IMR-90 (cell line): ENCODE results near the gene GNB1L. TPM values are rescaled to one million over a fixed set of nuclear protein-coding genes. Genes with fewer than 3 reads are reported as not detected.

Experiments
- ATAC-seq: fragments of 200-7000 bp; cut with Tn5 transposase; 2 replicates; pipeline ENCODE4 v1.9.1; 2020; ENCODE audit warnings: low read depth, mild to moderate bottlenecking, moderate library complexity
- BruUV-seq: library from RNA; stranded (reverse); fragments of 400-500 nt; replicated peaks from 2 replicates; lab custom pipeline; 2021; lab: Mats Ljungman, UMichigan
- CTCF ChIA-PET: fragments of 300-600 bp; formaldehyde crosslinking; extraction: SDS; loops from one replicate; lab custom pipeline; 2021; ENCODE audit warnings: antibody characterized with exemption; lab: Yijun Ruan, JAX
- POLR2A ChIA-PET: fragments of 300-600 bp; sonication (Branson Sonifier 250); formaldehyde crosslinking; loops from one replicate; lab custom pipeline; 2022; ENCODE audit warnings: antibody characterized with exemption; ENCODE audit not compliant: unreplicated experiment; lab: Charles Lee
- DNase-seq: peaks from one replicate; pipeline ENCODE4 v3.0.0; 2013
- H2AFZ ChIP-seq: replicated peaks from 2 replicates; pipeline ENCODE3; 2013; ENCODE audit warnings: low read length, mild to moderate bottlenecking; ENCODE audit not compliant: poor library complexity
- H2AK5ac ChIP-seq: 2 replicates; pipeline ENCODE4 v1.6.1; 2013; ENCODE audit warnings: low read depth, low read length, inconsistent platforms
- H2AK9ac ChIP-seq: replicated peaks from 2 replicates; pipeline ENCODE3; 2013; ENCODE audit warnings: mild to moderate bottlenecking, low read depth, low read length, moderate library complexity; ENCODE audit not compliant: poor library complexity
- H2BK120ac ChIP-seq: 2 replicates; pipeline ENCODE4 v1.6.1; 2013; ENCODE audit warnings: low read depth, low read length, inconsistent platforms
- H2BK15ac ChIP-seq: 3 replicates; pipeline ENCODE4 v1.6.1; 2013; ENCODE audit warnings: low read depth, low read length, inconsistent platforms
- H2BK20ac ChIP-seq: 2 replicates; pipeline ENCODE4 v1.6.1; 2013; ENCODE audit warnings: low read depth, mild to moderate bottlenecking, inconsistent platforms, low read length, moderate library complexity
- H2BK5ac ChIP-seq: 2 replicates; pipeline ENCODE4 v1.6.1; 2013; ENCODE audit warnings: mild to moderate bottlenecking, low read depth, low read length, inconsistent platforms; ENCODE audit not compliant: poor library complexity, severe bottlenecking
- H3K14ac ChIP-seq: replicated peaks from 2 replicates; pipeline ENCODE4 v1.6.1; 2013; ENCODE audit warnings: low read depth, low read length, inconsistent platforms
- H3K18ac ChIP-seq: 2 replicates; pipeline ENCODE4 v1.6.1; 2013; ENCODE audit warnings: low read depth, low read length, control low read depth
- H3K23ac ChIP-seq: 2 replicates; pipeline ENCODE4 v1.6.1; 2013; ENCODE audit warnings: low read depth, low read length, inconsistent platforms
- H3K27ac ChIP-seq: 2 replicates; pipeline ENCODE4 v1.5.1; 2013; ENCODE audit warnings: mild to moderate bottlenecking, control low read depth, low read length; ENCODE audit not compliant: insufficient read depth
- H3K27me3 ChIP-seq: 2 replicates; pipeline ENCODE4 v1.6.1; 2013; ENCODE audit warnings: low read length; ENCODE audit not compliant: control insufficient read depth, insufficient read depth
- H3K36me3 ChIP-seq: 2 replicates; pipeline ENCODE4 v1.6.1; 2013; ENCODE audit warnings: low read length, mixed read lengths; ENCODE audit not compliant: control insufficient read depth, insufficient read depth
- H3K4ac ChIP-seq: 2 replicates; pipeline ENCODE4 v1.6.1; 2013; ENCODE audit warnings: low read depth, low read length, inconsistent platforms
- H3K4me1 ChIP-seq: 2 replicates; pipeline ENCODE4 v1.6.1; 2013; ENCODE audit warnings: low read length, mixed read lengths; ENCODE audit not compliant: control insufficient read depth, insufficient read depth
- H3K4me2 ChIP-seq: 2 replicates; pipeline ENCODE4 v1.6.1; 2013; ENCODE audit warnings: low read depth, mild to moderate bottlenecking, control low read depth, low read length, moderate library complexity
- H3K4me3 ChIP-seq: 2 replicates; pipeline ENCODE4 v1.5.1; 2013; ENCODE audit warnings: low read depth, mild to moderate bottlenecking, control low read depth, low read length, moderate library complexity; ENCODE audit not compliant: insufficient read depth
- H3K56ac ChIP-seq: 2 replicates; pipeline ENCODE4 v1.6.1; 2013; ENCODE audit warnings: low read length, inconsistent platforms; ENCODE audit not compliant: insufficient read depth; ENCODE audit errors: extremely low read depth
- H3K79me1 ChIP-seq, 2 experiments: 2 replicates each; pipeline ENCODE4 v1.6.1; 2013; ENCODE audit warnings: low read length in 2 of 2, inconsistent platforms in 1 of 2, low read depth in 1 of 2
- H3K9ac ChIP-seq: 2 replicates; pipeline ENCODE4 v1.6.1; 2013; ENCODE audit warnings: low read depth, low read length, control low read depth
- H3K9me1 ChIP-seq: 2 replicates; pipeline ENCODE4 v1.6.1; 2013; ENCODE audit warnings: low read length, inconsistent platforms; ENCODE audit not compliant: insufficient read depth
- H3K9me3 ChIP-seq: 2 replicates; pipeline ENCODE4 v1.6.1; 2013; ENCODE audit warnings: low read length; ENCODE audit not compliant: control insufficient read depth, insufficient read depth
- H4K20me1 ChIP-seq: 2 replicates; pipeline ENCODE4 v1.6.1; 2013; ENCODE audit warnings: low read length, inconsistent platforms; ENCODE audit not compliant: insufficient read depth
- H4K5ac ChIP-seq: 2 replicates; pipeline ENCODE4 v1.6.1; 2013; ENCODE audit warnings: mild to moderate bottlenecking, low read depth, low read length, control low read depth
- H4K8ac ChIP-seq, 2 experiments: 2 replicates each; pipeline ENCODE4 v1.6.1; 2013; ENCODE audit warnings: low read depth in 2 of 2, low read length in 2 of 2, control low read depth in 1 of 2, inconsistent platforms in 1 of 2
- H4K91ac ChIP-seq: 2 replicates; pipeline ENCODE4 v1.6.1; 2013; ENCODE audit warnings: low read depth, low read length, inconsistent platforms; ENCODE audit not compliant: insufficient read depth
- CEBPB ChIP-seq: IDR thresholded peaks from 2 replicates; pipeline ENCODE4 v1.6.1; 2012; ENCODE audit warnings: low read depth, low read length, improper control_type of control experiment
- FOS ChIP-seq: fragments of 150-350 bp; IDR thresholded peaks from 2 replicates; pipeline ENCODE4 v1.6.1; 2016; ENCODE audit warnings: low read depth, low read length
- MXI1 ChIP-seq: IDR thresholded peaks from 2 replicates; pipeline ENCODE4 v1.6.1; 2012; ENCODE audit warnings: low read depth, mild to moderate bottlenecking, low read length, moderate library complexity, borderline replicate concordance
- NFE2L2 ChIP-seq: fragments of 150-350 bp; IDR thresholded peaks from 2 replicates; pipeline ENCODE4 v1.6.1; 2016; ENCODE audit warnings: low read depth, mild to moderate bottlenecking, low read length
- POLR2A ChIP-seq: IDR thresholded peaks from 2 replicates; pipeline ENCODE4 v1.6.1; 2012; ENCODE audit warnings: mild to moderate bottlenecking, low read depth, low read length
- RAD21 ChIP-seq: IDR thresholded peaks from 2 replicates; pipeline ENCODE4 v1.6.1; 2012; ENCODE audit warnings: low read length, improper control_type of control experiment
- RCOR1 ChIP-seq: IDR thresholded peaks from 2 replicates; pipeline ENCODE4 v1.6.1; 2012; ENCODE audit warnings: mild to moderate bottlenecking, low read length, improper control_type of control experiment; ENCODE audit not compliant: insufficient replicate concordance
- SMC3 ChIP-seq: fragments of 150-350 bp; IDR thresholded peaks from 2 replicates; pipeline ENCODE4 v1.6.1; 2016; ENCODE audit warnings: low read depth, mild to moderate bottlenecking, antibody characterized with exemption, low read length, moderate library complexity
- WGBS, 2 experiments: methylation state at CpG; one replicate each; pipeline versions ENCODE4 v1.1.5 to v1.1.7; 2013; ENCODE audit warnings: missing lambda C conversion rate in 2 of 2; ENCODE audit not compliant: insufficient read length in 1 of 2; ENCODE audit errors: extremely low coverage in 2 of 2; 5-methylcytosine and 5-hydroxymethylcytosine counted together
- dilution Hi-C: fragments of 300-500 bp; cut with HindIII; formaldehyde crosslinking; loops from one replicate; pipeline ENCODE4 v1.14.3; 2018; ENCODE audit warnings: low sequenced_read_pairs; ENCODE audit not compliant: unreplicated experiment
- in situ Hi-C: fragments of 300-500 bp; cut with MboI; formaldehyde crosslinking; loops from 3 replicates; pipeline ENCODE4 v1.14.3; 2019; ENCODE audit warnings: low sequenced_read_pairs, inconsistent platforms, mixed read lengths
- intact Hi-C: fragments of 100-400 bp; cut with micrococcal nuclease; formaldehyde crosslinking; loops from 2 replicates; pipeline ENCODE4 v1.10.0; 2022
- polyA plus RNA-seq, 3 experiments: library from polyadenylated mRNA; depleted of rRNA; stranded (reverse); fragments of >200 nt; gene quantifications; 2 replicates each; pipeline ENCODE4 v1.2.3, GENCODE V29; 2012; ENCODE audit warnings: low replicate concordance in 1 of 3
- total RNA-seq: library from RNA; depleted of rRNA; stranded (reverse); fragments of >200 nt; gene quantifications from 2 replicates; pipeline ENCODE4 v1.2.3, GENCODE V29; 2012

Gene GNB1L
- total and polyA plus RNA-seq, 2 of the 4 experiments (the other 2 are of a cell fraction) = 2.5 to 4.4 TPM

DNA sequence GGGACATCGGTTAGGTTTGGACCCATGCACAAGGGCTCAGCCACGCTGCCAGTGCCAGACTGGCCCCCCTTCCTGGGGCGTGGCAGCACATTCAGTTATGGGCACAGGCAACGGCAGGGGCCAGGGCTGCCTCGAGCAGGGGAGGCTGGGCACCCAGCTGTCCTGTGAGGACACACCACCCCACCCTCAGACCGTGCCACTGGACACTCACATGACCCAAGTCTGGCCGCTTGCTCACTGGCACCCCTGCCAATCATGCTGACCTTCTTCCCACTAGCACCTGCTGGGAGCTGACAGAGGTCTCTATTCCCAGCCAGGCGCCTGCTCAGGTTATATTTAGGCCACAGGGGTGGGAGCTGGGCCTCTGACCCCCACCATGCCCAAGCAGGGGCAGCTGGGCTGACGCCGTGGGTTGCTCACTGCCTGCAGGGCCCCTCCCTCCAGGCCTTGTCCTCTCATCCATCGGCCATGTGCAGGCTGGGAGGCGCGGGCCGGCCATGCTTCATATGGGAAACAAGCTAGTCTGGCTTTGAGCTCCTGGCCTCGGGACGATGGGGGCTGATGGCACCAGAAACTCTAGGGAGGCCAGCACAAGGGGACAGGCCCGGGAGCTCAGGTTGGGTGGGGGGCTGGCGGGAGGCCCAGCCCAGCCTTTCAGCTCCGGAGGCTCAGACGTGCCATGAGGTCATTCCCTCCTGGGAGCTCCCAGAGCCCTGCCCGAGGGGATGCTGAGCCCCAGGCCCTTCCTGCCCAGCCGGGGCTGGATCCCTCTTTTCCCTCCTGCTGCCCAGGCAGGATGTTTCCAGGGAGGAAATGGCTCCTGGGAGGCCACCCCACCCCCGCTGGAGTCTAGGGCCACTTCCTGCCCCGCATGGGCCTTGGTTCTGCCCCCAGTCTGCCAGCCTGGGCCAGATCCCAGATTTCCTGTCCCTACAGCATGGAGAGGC, 109.2 kb downstream of the GNB1L start (continued):
- TF ChIP-seq RCOR1 (no peak), RAD21 (no peak), POLR2A (no peak)

- no peak overlapping the region for H3K18ac ChIP-seq
- dilution Hi-C loops (no loop called here), in situ Hi-C loops (no loop called here), intact Hi-C loops (no loop called here)
- no peak overlapping the region for H3K23ac ChIP-seq
- DNase-seq (no peak), ATAC-seq (no peak)
- no peak overlapping the region for H4K8ac ChIP-seq
- H3K79me1 ChIP-seq = no peaks in the 10 kb centered on the region
- no peak overlapping the region for H3K4me2 ChIP-seq
- no peak overlapping the region for H3K56ac ChIP-seq
- no peaks in the 10 kb centered on the region for H3K4me1 ChIP-seq
- BruUV-seq = no TSS peak
- ChIA-PET POLR2A (no interaction called here), CTCF (interaction anchor here (1.6 kb wide), 1 partner anchor 13 kb away, joined by 4 read pairs; no protein-coding TSS in a partner anchor)
- no peak overlapping the region for H2BK20ac ChIP-seq
- H4K20me1 ChIP-seq = no peaks in the 10 kb centered on the region; the same call in 1 of the 2 replicates
- no peak overlapping the region for H3K14ac ChIP-seq
- no peak overlapping the region for H4K91ac ChIP-seq
- no peak overlapping the region for H4K5ac ChIP-seq
- no peaks in the 10 kb centered on the region for H3K9me3 ChIP-seq
- H2AK5ac ChIP-seq = no peak overlapping the region
- no peak overlapping the region for H2AFZ ChIP-seq
- H3K9ac ChIP-seq = no peak overlapping the region
- H3K4me3 ChIP-seq = no peak overlapping the region
- H3K27me3 ChIP-seq = peaks cover 10% of the 10 kb centered on the region; the same call in 1 of the 2 replicates
- WGBS, 2 experiments = 74% methylated on average over 9 of the region's 13 CpGs; no CpG with 5 or more reads in 1 of the 2 experiments
- no peak overlapping the region; the same call in 1 of the 2 replicates for H2BK120ac ChIP-seq
- H2BK15ac ChIP-seq = no peak overlapping the region
- no peak overlapping the region for H2BK5ac ChIP-seq
- peak overlapping the region; percentile 3 for H2AK9ac ChIP-seq
- H3K36me3 ChIP-seq = no peaks in the 10 kb centered on the region
- H3K9me1 ChIP-seq = no peaks in the 10 kb centered on the region
- TF ChIP-seq FOS (no peak), MXI1 (no peak), SMC3 (no peak), RAD21 (no peak), RCOR1 (no peak), POLR2A (no peak), CEBPB (no peak), NFE2L2 (no peak)
- no peak overlapping the region for H3K27ac ChIP-seq
- H3K4ac ChIP-seq = no peak overlapping the region
Measured at GRCh38 chr22:19744350-19745006, 110.2 kb downstream of the GNB1L start.
